LNCAP (cell line): Measurements from ENCODE around the gene TSPAN1.

Source experiments
- TF ChIP-seq, protein P1 (sequence below): fragments of 450-650 bp; IDR thresholded peaks from 2 replicates; pipeline ENCODE4 v1.5.1; 2017; ENCODE audit warnings: mild to moderate bottlenecking

TSPAN1 gene

DNA sequence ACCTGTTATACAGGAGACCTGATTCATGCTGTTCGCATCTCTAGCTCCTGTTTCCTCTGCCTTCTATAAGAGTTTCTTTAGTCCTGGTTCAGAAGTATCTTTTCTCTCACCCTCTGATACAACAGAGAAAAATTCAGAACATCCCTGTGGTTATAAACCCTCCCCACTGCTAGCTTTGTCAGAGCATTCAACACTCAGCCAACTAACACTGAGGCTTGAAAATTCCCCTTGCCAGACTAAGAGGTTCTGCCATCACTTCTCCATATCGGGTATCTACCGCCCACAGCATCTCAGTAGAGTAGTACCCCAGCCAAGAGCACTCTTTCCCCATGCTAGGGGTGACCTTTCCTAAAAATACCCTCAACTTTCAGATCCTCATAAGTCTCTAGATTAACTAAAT lies 22.9 kb upstream of the TSPAN1 start:
- TF ChIP-seq, protein P1, sequence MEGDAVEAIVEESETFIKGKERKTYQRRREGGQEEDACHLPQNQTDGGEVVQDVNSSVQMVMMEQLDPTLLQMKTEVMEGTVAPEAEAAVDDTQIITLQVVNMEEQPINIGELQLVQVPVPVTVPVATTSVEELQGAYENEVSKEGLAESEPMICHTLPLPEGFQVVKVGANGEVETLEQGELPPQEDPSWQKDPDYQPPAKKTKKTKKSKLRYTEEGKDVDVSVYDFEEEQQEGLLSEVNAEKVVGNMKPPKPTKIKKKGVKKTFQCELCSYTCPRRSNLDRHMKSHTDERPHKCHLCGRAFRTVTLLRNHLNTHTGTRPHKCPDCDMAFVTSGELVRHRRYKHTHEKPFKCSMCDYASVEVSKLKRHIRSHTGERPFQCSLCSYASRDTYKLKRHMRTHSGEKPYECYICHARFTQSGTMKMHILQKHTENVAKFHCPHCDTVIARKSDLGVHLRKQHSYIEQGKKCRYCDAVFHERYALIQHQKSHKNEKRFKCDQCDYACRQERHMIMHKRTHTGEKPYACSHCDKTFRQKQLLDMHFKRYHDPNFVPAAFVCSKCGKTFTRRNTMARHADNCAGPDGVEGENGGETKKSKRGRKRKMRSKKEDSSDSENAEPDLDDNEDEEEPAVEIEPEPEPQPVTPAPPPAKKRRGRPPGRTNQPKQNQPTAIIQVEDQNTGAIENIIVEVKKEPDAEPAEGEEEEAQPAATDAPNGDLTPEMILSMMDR = no peak

DNA sequence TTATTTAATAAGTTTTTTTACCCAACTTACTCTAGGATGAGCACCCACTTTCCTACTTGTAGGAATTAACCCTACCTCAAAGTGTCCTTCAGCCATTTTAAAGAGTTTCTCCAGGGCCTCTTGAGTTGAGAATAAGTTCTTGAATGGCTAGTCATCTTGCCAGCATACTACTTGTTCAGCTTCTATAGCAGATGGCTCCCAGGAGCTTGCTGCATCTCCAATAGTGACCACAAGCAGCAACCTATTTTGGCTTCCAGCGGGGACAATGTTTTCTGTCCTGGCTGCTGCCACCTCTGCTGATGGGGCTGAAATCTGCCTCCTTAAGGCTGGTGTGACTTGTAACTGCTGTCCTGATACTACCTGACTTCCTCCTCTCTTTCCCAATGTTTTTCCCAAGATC lies 21.7 kb upstream of the TSPAN1 start:
- TF ChIP-seq, protein P1 = no peak

DNA sequence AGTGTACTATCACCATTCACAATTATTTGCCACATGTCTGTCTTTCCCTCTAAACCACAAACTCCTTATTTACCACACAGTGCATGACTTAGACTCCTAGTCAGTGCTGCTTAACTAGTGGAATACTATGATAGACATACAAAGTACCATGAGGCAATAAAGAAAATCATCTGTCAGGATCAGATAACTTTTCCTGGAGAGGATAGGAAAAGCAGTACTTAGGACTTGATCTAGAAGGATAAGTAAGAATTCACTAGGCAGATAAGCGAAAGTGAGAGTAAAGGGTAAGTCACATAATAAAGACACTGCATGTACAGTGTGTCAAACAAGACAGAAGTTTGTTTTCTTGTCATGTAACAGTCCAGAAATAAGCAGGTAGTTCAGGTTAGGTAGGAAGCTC lies 21.2 kb upstream of the TSPAN1 start:
- TF ChIP-seq, protein P1 = no peak

DNA sequence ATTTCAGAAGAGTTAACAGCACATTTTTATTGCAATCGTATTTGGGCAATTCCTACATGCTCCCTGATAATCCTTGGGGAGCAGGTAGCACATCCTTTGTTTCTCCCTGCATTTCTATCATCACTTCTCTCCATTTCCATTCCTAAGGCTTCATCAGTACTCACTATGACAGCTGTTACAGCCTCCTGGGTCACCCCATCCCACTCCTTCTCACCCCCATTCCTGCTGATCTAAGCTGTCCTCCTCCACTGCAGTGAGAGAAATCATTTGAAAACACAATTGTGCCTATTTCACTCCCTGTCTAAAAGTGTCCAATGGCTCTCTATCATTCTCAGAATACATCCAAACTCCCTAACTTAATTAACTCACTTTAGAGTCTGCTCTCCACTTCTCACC lies 17.0 kb upstream of the TSPAN1 start:
- TF ChIP-seq, protein P1 = no peak

DNA sequence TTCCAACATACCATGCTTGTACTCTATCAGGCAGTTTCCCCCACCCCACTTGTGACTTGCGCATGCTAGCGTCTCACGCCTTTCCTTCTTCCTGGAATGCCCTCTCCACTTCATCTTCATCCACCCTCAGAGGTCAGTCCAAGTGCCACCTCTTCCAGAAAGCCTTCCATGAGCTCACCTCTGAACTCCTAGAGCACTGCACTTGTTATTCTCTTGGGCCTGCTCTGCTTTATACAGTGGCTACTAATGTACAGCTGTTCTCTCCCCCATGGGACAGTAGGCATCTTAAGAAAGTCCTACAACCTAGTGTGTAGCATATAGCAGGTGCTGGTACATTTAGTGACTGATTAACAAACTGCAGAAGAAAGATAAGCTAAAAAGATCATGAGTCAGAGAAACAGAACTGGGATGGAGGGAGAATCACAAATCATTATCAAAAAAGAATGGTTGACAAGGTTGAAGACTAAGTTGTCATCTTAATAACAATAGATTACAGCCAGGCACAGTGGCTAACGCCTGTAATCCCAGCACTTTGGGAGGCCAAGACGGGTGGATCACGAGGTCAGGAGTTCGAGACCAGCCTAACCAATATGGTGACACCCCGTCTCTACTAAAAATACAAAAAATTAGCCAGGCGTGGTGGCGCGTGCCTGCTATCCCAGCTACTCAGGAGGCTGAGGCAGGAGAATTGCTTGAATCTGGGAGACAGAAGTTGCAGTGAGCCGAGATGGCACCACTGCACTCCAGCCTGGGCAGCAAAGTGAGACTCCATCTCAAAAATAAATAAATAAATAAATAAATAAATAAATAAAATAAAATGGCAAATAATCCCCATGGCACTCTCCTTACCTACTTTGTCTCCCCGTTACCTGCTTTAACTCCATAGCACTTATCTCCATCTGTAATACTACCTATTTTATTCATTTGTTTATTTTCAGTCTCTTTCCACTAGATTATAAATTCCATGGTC lies 16.3 kb upstream of the TSPAN1 start:
- TF ChIP-seq, protein P1 = no peak

DNA sequence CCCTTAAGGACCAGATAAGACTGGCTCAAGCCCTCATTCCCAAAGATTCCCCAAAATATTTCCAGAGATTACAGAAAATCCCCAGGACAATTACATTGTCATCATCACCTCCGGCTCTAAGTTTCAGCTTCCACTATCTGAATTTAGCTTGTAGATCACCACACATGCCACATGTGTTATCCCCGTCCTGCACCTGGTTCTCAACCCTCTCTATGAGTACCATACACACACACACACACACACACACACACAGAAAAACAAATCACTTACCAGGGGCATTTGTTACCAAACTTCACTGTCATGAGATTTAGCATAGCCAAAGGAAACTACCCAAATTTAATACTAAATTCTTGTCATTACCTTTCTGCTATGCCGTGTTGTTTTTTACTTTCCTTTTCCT lies 15.4 kb upstream of the TSPAN1 start:
- TF ChIP-seq, protein P1 = no peak

DNA sequence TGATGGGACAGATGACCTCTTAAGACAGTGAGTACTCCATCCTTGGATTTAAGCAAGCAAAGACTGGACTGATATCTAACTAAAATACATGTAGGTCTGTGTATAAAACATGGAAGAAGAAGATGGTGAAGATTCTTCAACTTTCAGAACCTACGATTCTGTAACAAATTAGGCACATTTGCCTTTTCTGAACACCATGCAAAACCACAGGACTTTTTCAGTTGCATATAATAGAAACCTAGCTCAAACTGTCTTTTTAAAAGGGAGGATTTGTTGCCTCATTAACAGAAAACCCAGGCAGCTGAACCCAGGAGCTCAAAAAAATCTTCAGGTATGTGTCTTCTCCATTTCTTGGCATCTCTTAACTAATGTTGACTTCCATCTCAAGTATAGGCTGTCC lies 14.7 kb upstream of the TSPAN1 start:
- TF ChIP-seq, protein P1 = no peak
